Measurements from ENCODE around the gene MT1X.
"Not testable (repeated sequence)": the region's sequence is repeated elsewhere in the genome, so short reads cannot be mapped to it uniquely, and the experiment has no call there.

The MT1X gene

DNA sequence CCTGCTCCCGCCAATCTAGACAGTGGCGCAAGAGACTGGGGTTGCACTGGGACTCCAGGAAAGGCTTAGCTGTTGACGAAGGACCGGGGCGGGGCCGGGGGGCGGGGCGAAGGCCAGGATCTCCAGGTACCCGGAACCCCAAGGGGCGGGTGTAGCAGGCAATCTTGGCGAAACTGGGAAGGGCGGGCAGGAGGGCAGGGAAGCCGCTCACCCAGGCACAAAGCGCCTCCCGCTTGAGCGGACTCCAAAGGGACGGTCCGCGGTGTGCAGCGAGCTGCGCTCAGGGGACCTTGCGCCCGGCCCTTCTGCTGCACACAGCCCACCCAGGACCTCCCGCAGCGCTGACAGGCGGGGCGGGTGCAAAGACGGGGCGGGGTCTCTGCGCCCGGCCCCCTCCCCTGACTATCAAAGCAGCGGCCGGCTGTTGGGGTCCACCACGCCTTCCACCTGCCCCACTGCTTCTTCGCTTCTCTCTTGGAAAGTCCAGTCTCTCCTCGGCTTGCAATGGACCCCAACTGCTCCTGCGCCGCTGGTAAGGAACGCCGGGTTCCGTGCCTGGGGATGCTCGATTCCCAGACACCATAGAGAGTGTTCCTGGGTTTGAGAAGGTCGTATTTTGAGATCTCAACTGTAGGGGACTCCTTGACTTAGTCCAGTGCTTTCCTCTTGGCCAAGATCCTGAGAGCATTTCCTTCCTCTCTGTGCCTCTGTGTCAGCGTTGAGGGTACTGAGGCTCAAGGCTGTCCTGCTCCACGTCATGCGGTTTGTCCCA lies 24.5 kb upstream of the MT1X start, which contains the start of gene MT1F:
Gene MT1F (plus strand): TSS at position 405 of the 772 bp plus-strand sequence. CDS start 100 bp downstream, at position 505.
- peak; percentile 13 for DNase-seq

DNA sequence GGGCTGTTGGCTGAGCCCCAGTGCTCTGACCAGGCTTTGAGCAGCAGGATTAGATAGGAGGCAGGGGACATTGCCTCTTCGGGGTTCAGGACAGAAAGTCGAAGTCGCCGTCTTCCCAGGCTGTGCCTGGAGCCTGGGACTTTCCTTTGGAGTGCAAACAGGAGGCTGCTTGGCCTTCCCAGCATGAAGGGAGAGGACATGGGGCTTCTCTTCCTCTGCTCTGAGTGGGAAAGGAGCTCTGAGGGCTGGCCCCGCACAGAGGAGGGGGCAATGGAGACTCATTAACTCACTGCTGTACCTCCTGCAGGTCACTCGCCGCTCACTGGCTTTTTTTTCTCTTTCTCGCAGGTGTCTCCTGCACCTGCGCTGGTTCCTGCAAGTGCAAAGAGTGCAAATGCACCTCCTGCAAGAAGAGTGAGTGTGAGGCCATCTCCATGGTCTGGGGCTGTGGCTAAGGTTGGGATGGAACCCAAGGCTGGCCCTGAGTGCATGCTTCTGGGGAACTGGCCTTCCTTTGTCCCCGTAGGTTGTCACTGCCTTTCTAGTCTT lies 23.9 kb upstream of the MT1X start:
- DNase-seq: no peak

DNA sequence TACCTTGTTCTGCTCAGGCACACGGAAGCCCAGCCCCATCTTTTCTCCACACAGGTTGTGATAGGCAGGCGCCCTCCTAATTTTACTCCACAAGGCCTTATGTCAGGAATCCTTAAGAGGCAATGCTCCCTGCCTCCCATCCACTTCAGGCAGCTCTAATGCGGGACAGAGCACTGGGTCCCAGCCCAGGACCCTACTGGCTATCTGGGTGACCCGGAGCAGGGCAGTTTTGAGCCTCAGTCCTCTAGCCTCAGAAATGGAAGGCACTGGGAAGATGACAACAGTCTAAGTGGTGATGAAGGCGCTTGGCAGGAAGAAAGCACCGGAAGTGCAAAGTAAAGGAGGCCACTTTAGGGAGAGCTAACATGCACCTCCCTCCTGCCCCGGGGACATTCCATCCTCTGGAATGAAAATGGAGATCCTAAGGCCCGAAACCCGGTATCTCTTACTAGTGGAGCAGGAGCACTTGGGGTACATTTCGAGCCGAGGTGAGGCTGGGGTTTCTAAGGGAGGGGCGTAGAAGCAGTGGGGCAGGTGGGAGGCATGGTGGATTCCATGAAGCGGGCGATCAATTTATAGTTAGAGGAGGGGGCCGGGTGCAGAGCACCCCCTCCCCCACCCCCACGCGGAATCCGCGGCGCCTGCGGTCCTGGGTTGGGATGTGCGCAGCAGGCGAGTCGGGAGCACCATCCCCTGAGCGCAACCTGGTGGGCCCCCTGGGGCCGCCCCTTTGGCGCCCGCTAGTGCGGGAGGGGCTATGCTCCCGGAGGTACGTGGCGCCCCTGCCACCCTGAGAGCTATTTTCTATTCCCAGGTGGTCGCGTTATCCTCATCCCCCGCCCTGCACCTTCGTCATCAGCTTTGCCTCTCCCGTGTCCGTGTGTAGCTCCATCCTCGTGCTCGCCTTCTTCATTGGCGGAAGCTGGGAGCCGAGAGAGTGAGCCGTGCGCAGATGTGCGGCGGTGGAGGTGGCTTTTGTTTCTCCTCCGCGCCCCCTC lies 19.6 kb upstream of the MT1X start:
- DNase-seq: no peak

GRCh38 chr16:56664506-56664905 lies 17.8 kb upstream of the MT1X start:
- DNase-seq: no peak

GRCh38 chr16:56665286-56666261 lies 16.7 kb upstream of the MT1X start:
- not testable (repeated sequence) for DNase-seq

GRCh38 chr16:56667581-56668571 lies 14.4 kb upstream of the MT1X start, which contains the start of gene MT1G:
Gene MT1G, minus strand, starts transcription at chr16:56668065. Its CDS starts 72 bp downstream, at chr16:56667993.
- DNase-seq: no peak

DNA sequence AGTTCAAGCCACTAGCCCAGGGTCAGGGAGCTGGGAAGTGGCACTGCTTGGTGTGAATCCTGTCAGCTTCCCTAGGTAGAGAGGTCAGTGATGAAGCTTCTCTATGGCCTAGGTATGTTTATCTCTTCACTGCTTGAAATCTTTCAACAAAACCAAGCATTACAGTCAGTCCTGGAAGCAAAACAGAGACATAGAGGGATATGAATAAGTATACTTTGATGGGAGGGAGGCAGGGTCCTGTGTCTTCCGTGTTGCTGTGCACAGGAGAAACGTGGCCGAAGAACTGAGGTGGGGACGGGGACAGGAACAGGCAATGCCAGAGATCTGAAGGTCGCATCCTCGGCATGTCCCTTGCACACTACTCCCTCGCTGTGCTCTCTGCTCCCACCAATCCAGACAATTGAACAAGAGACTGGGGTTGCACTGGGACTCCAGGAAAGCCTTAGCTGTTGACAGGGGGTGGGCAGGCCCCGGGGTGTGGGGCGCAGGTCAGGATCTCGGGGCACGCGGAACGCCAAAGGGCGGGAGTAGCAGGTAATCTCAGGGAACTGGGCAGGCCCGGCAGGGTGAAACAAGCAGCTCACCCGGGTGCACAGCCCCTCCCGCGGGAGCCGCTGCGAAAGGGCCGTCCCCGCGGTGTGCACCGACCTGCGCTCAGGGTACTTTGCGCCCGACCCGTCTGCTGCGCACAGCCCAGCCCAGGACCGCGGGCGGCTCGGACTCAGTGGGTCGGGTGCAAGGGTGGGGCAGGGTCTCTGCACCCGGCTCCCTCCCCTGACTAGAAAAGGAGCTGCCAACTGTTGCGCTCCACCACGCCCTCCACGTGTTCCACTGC lies 13.0 kb upstream of the MT1X start, which contains the start of gene MT1H:
Gene MT1H (plus strand): TSS at position 810 of the 835 bp plus-strand sequence. CDS start 71 bp downstream, outside the sequence.
- DNase-seq: no peak

GRCh38 chr16:56669840-56670619 lies 12.2 kb upstream of the MT1X start:
- DNase-seq: no peak

DNA sequence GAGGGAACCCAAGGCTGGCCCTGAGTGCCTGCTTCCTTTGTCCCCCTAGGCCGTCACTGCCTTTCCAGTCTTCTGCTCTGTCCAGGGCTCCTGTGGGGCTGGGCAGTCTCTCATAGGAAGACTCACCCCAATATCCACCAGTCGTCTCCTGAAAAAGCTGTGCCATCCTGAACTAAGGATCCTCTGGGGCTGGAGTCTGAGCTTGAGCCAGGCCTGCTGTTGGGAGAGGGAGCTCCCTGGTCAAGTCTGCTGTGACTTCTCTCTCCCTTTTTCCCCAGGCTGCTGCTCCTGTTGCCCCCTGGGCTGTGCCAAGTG lies 11.7 kb upstream of the MT1X start:
- DNase-seq: no peak

- not testable (repeated sequence) for DNase-seq
Observed at GRCh38 chr16:56671691-56672090, 10.6 kb upstream of the MT1X start.

GRCh38 chr16:56672171-56672570 lies 10.1 kb upstream of the MT1X start:
- not testable (repeated sequence) for DNase-seq

DNA sequence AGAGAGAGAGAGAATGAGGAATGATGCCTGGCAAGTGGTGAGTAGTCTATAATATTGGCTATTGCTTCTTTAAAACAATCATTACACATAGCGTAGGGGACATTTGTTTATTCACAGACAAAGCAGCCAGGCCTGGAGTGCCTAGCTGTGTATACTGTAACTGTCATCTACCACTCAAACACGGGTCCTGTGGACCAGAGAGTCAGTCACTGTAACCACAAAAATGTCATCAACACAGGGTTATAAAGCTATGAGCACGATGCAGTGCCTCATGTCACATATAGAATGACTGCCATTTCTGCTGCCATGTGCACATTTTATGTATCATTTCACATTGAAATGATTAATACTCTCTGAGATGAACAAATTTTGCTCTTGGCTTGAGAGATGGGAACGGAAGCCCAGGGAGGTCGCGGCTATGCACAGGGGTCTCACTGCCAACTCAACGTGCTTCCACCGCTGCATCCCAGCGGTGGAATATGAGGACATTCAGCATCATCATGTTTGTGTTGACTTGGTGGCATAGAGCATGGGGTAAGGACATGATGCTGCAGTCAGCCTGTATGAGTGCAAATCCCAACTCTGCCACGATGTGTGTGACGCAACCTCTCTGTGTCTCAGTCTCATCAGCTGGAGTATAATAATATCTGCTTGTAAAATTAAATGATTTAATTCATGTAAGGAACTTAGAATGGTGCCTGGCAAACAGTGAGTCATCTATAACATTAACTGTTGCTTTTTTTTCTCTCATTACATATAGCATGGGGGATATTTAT lies 9.3 kb upstream of the MT1X start:
- DNase-seq: peak; percentile 7

GRCh38 chr16:56673921-56674320 lies 8.3 kb upstream of the MT1X start:
- DNase-seq: no peak

DNA sequence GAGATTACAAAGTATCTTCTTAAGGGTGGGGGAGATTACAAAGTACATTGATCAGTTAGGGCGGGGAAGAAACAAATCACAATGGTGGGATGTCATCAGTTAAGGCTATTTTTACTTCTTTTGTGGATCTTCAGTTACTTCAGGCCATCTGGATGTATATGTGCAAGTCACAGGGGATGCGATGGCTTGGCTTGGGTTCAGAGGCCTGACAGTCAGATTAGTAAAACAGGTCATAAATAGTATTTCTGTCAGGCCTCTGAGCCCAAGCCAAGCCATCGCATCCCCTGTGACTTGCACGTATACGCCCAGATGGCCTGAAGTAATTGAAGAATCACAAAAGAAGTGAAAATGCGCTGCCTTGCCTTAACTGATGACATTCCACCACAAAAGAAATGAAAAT lies 7.7 kb upstream of the MT1X start:
- not testable (repeated sequence) for DNase-seq

- no peak for DNase-seq
Observed at GRCh38 chr16:56675685-56676210, 6.5 kb upstream of the MT1X start.

DNA sequence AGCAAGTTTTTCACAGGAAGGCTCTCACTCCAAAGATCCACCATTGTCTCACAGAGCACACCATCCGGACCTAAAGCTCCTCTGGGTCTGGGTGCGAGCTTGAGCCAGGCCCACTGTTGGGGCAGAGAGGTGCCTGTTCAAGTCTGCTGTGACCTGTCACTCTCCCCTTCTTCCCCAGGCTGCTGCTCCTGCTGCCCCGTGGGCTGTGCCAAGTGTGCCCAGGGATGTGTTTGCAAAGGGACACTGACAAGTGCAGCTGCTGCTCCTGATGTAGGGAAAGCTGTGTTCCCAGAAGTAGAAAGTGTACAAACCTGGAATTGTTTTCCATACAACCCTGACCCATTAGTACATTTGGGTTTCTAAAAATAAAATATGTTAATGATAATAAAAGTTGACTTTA lies 4.8 kb upstream of the MT1X start:
- DNase-seq: no peak

GRCh38 chr16:56679078-56679730 lies 3.1 kb upstream of the MT1X start:
- DNase-seq: no peak
